ENCODE data around the gene FGF14. TPM values are rescaled to one million over a fixed set of nuclear protein-coding genes. Genes with fewer than 3 reads are reported as not detected.
A peak's percentile ranks its signal among the peaks of the same experiment; 100 is the strongest.

The FGF14 gene
- total and polyA plus RNA-seq, 2 of the 4 experiments (the other 2 are of a cell fraction) = under 0.01 TPM; not detected in 1

DNA sequence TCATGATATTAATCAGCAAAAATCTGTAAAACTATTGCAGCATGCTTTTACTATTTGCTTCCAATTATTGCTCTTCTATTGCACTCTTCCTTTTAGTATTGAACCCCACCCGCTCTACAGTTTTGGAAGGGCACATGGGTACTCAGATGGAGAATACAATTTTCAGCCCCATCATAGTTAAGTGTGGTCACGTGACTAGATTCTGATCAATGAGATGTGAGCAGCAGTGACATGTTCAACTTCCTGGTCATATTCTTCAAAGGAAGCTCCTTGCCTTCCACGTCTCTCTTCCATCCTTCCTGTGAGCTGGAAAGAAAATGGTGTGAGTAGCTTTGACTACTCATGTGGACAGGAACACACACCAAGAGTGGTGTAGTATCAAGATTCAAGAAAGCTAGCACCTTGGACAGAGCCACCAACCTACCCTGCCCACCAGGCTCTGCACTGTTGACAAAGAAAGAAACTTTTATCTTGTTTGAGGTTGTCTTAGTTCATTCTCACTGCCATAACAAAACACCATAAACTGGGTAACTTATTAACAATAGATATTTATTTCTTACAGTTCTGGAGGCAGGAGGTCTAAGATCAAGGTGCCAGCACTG is 3.8 kb upstream of the FGF14 start:
- no peak overlapping the region for H4K8ac ChIP-seq (ENCODE audit: low read depth in 2 of 2, low read length in 2 of 2)
- no peak overlapping the region for H2BK20ac ChIP-seq (ENCODE audit: low read depth, low read length)
- H3K18ac ChIP-seq (ENCODE audit: low read depth, low read length) = no peak overlapping the region
- no peak overlapping the region for H3K14ac ChIP-seq (replicated peaks; ENCODE audit: low read depth, low read length)
- no peak overlapping the region for H3K27ac ChIP-seq (ENCODE audit: insufficient read depth, low read length)
- H3K23ac ChIP-seq (ENCODE audit: low read depth, low read length) = no peak overlapping the region
- H3K4me2 ChIP-seq (ENCODE audit: low read depth, low read length) = no peak overlapping the region
- TF ChIP-seq CHD1 (IDR thresholded peaks at IDR 0.05; ENCODE audit: low read depth, low read length) (no peak), RCOR1 (IDR thresholded peaks at IDR 0.05; ENCODE audit: insufficient replicate concordance, low read length) (no peak), MAFK (IDR thresholded peaks at IDR 0.05; ENCODE audit: low read depth, low read length) (no peak), CEBPB (IDR thresholded peaks at IDR 0.05; ENCODE audit: low read depth, low read length) (no peak), FOS (IDR thresholded peaks at IDR 0.05; ENCODE audit: low read depth, low read length) (no peak), RFX5 (IDR thresholded peaks at IDR 0.05; ENCODE audit: low read depth, low read length) (no peak), MAZ (IDR thresholded peaks at IDR 0.05; ENCODE audit: borderline replicate concordance, low read depth, low read length) (no peak), RAD21 (IDR thresholded peaks at IDR 0.05; ENCODE audit: low read length) (no peak), MXI1 (IDR thresholded peaks at IDR 0.05; ENCODE audit: borderline replicate concordance, low read depth, low read length) (no peak), BHLHE40 (IDR thresholded peaks at IDR 0.05; ENCODE audit: low read depth, low read length) (no peak), SMC3 (IDR thresholded peaks at IDR 0.05; ENCODE audit: low read depth, low read length) (no peak), POLR2A (IDR thresholded peaks at IDR 0.05; ENCODE audit: low read depth, low read length) (no peak), NFE2L2 (IDR thresholded peaks at IDR 0.05; ENCODE audit: low read depth, low read length) (no peak)
- TF ChIP-seq, protein P1, sequence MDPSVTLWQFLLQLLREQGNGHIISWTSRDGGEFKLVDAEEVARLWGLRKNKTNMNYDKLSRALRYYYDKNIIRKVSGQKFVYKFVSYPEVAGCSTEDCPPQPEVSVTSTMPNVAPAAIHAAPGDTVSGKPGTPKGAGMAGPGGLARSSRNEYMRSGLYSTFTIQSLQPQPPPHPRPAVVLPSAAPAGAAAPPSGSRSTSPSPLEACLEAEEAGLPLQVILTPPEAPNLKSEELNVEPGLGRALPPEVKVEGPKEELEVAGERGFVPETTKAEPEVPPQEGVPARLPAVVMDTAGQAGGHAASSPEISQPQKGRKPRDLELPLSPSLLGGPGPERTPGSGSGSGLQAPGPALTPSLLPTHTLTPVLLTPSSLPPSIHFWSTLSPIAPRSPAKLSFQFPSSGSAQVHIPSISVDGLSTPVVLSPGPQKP (IDR thresholded peaks at IDR 0.05; ENCODE audit: borderline replicate concordance, low read depth, low read length) = no peak
- TF ChIP-seq, protein P2, sequence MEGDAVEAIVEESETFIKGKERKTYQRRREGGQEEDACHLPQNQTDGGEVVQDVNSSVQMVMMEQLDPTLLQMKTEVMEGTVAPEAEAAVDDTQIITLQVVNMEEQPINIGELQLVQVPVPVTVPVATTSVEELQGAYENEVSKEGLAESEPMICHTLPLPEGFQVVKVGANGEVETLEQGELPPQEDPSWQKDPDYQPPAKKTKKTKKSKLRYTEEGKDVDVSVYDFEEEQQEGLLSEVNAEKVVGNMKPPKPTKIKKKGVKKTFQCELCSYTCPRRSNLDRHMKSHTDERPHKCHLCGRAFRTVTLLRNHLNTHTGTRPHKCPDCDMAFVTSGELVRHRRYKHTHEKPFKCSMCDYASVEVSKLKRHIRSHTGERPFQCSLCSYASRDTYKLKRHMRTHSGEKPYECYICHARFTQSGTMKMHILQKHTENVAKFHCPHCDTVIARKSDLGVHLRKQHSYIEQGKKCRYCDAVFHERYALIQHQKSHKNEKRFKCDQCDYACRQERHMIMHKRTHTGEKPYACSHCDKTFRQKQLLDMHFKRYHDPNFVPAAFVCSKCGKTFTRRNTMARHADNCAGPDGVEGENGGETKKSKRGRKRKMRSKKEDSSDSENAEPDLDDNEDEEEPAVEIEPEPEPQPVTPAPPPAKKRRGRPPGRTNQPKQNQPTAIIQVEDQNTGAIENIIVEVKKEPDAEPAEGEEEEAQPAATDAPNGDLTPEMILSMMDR (conservative IDR thresholded peaks at IDR 0.05; ENCODE audit: low read depth, low read length) = no peak
- TF ChIP-seq, protein P3, sequence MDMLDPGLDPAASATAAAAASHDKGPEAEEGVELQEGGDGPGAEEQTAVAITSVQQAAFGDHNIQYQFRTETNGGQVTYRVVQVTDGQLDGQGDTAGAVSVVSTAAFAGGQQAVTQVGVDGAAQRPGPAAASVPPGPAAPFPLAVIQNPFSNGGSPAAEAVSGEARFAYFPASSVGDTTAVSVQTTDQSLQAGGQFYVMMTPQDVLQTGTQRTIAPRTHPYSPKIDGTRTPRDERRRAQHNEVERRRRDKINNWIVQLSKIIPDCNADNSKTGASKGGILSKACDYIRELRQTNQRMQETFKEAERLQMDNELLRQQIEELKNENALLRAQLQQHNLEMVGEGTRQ (IDR thresholded peaks at IDR 0.05; ENCODE audit: low read depth, low read length) = no peak
- H2AFZ ChIP-seq (replicated peaks; ENCODE audit: low read length, poor library complexity) = no peak overlapping the region
- H3K56ac ChIP-seq (ENCODE audit: extremely low read depth, insufficient read depth, low read length) = no peak overlapping the region
- H2AK9ac ChIP-seq (replicated peaks; ENCODE audit: low read depth, low read length, poor library complexity) = no peak overlapping the region
- no peak overlapping the region for H2BK15ac ChIP-seq (ENCODE audit: low read depth, low read length)
- H4K5ac ChIP-seq (ENCODE audit: low read depth, low read length) = no peak overlapping the region
- peaks cover 3% of the 10 kb centered on the region for H3K4me1 ChIP-seq (ENCODE audit: control insufficient read depth, insufficient read depth, low read length)
- H4K91ac ChIP-seq (ENCODE audit: insufficient read depth, low read depth, low read length) = no peak overlapping the region
- H2BK5ac ChIP-seq (ENCODE audit: low read depth, low read length, poor library complexity, severe bottlenecking) = no peak overlapping the region
- dilution Hi-C loops (cut with HindIII; ENCODE audit: low sequenced_read_pairs, unreplicated experiment) = no loop called here
- H3K9me3 ChIP-seq (ENCODE audit: control insufficient read depth, insufficient read depth, low read length) = no peaks in the 10 kb centered on the region
- no peaks in the 10 kb centered on the region for H3K79me1 ChIP-seq (ENCODE audit: low read depth in 1 of 2, low read length in 2 of 2)
- peaks cover 15% of the 10 kb centered on the region for H3K27me3 ChIP-seq (ENCODE audit: control insufficient read depth, insufficient read depth, low read length)
- ChIA-PET POLR2A (ENCODE audit: unreplicated experiment) (no interaction called here), CTCF (no interaction called here)
- no peak overlapping the region for H3K4me3 ChIP-seq (ENCODE audit: insufficient read depth, low read depth, low read length)
- ATAC-seq (ENCODE audit: low read depth) = 0 out of 2 replicates have a peak, but pooled peaks have one; percentile 21
- in situ Hi-C loops (cut with MboI; ENCODE audit: low sequenced_read_pairs) = no loop called here
- no peaks in the 10 kb centered on the region for H3K9me1 ChIP-seq (ENCODE audit: insufficient read depth, low read length)
- peak; percentile 12 for DNase-seq
- no peak overlapping the region for H3K4ac ChIP-seq (ENCODE audit: low read depth, low read length)
- no peaks in the 10 kb centered on the region for H4K20me1 ChIP-seq (ENCODE audit: insufficient read depth, low read length)
- H2BK120ac ChIP-seq (ENCODE audit: low read depth, low read length) = no peak overlapping the region
- 100% methylated on average over 1 of the region's 3 CpGs; no CpG with 5 or more reads in 1 of the 2 experiments for WGBS, 2 experiments (ENCODE audit: extremely low coverage in 2 of 2, insufficient read length in 1 of 2)
- intact Hi-C loops (cut with micrococcal nuclease) = no loop called here
- no TSS peak for BruUV-seq (replicated peaks)
- no peak overlapping the region for H3K9ac ChIP-seq (ENCODE audit: low read depth, low read length)
- no peaks in the 10 kb centered on the region for H3K36me3 ChIP-seq (ENCODE audit: control insufficient read depth, insufficient read depth, low read length)
- H2AK5ac ChIP-seq (ENCODE audit: low read depth, low read length) = no peak overlapping the region

All from IMR-90 (cell line).